Activated CD4-positive, CD25-positive, alpha-beta regulatory T cell treated with anti-CD3 and anti-CD28 coated beads, Interleukin-2, amount 50 U/mL, for 24 hours (primary cell): ENCODE measurements around the gene DSEL.

Source experiments
- ATAC-seq, 2 donors: fragments of 150-1000 bp; cut with Tn5 transposase; one replicate each; pipeline ENCODE4 v1.10.0; 2021; ENCODE audit warnings: mild to moderate bottlenecking in 1 of 2, moderate library complexity in 1 of 2

The DSEL gene

DNA sequence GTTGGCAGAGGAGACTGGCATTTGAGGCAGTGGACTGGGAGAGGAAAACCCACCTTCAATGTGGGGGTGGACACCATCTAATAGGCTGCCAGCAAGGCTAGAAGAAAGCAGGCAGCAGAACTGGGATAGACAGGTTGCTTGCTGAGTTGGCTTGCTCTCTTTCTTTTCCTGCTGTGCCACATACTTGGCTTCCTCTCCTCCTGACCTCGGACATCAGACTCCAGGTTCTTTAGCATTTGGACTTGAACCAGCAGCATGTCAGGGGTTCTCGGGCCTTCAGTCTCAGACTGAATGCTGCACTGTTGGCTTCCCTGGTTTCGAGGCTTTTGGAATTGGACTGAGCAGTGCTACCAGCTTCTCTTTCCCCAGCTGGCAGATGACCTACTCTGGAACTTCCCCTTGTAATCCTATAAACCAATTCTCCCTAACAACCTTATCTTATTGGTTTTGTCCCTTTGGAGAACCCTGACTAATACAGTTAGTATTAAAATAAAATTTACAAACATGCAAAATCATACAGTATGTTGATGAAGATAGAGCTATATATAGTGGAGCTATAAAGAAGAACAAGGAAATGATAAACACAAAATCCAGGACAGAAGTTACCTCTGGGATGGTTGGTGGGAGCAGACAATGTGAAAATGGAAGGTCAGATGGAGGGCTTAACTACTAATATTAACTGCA lies 15.9 kb downstream of the DSEL start:
- no peak for ATAC-seq

DNA sequence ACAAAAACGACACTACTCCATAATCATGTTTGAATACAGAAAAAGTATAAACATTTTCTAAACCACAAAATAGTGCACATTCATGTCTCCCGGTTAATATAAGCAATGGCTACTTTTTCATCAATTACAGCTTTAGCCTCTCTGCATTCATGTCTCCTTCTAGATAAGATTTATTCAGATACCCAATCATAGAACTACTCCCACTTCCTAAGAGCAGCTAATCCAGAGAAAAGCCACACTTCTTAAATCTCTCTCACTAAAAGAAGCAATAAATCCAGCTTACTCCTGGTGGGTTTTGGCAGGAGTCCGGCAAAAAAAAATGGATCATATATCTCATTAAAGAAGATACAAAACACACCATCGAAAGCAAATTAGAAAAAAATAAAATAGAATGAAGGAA lies 20.1 kb downstream of the DSEL start:
- ATAC-seq, result no peak

DNA sequence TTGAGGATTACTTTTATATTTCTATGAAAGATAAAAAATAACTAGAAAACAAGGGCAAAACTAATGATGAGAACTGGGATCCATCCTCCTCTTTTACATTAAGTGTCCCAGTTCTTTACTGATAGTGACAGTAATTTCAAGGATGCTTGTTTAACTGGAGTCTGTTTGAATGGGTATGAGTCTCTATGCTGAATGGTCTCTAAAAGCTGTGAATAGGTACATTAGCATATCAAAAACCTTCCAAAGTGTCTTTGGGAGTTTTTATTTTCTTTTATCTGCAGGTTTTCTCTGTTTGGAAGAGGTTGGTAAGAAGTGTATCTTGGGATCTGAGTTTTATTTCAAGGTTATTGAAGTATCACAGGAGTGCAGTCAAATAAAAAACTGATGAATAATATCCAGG lies 30.0 kb downstream of the DSEL start:
- no peak for ATAC-seq

DNA sequence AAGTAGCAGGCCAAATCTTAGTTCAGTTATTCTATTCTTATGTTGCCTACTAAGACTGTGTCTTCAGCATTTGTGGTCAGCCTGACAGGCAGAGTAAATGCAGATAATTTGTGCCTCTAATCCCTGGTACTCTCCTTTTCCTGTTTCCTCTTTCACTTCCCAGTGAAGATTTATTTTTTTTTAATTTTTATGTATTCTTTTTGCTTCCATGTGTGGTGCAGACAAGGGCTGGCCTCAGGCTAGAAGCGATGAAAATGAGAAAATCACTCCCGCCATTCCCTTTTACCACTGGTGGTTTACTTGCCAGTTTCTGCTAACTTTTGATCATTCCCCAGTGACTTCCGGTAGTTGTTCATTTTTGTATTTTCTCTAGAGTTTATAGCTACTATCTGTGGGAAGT lies 30.9 kb downstream of the DSEL start:
- no peak for ATAC-seq

DNA sequence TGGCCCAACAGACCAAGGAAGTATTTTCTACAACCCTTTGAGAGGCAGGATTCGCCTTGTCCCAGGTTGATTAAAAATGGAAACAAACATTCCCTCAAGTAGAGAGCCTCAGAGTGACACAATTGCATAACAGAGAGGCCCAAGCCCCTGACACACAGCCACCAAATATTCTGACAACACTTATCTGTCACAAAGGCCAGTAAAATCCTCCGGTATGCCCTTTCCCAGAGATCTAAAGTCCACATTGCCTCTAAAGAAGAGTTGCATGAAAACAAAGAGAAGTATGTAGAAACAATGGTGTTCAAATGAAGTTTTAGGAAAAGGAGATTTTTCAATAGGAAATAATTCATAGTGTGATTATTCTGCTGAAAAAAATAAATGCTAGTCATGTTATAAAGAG lies 32.1 kb downstream of the DSEL start:
- no peak for ATAC-seq

DNA sequence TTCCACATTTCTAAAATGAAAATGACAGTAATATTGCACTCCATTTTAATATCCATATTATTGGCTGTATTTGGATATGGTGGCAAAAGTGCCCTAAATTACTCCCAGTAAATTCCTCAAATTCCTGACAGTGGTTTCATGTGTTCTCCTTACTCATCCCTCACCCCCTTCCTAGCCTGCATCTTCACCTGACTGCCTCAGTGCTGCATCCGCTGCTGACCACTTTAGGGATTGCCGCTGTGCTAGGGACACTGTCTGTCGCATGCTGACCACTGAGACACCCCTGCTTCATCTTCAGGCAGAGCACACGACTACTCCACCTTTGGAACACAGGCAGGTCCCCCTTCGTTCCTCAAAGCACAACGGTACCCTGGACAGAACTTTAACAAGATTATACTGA lies 32.6 kb downstream of the DSEL start:
- no peak for ATAC-seq

DNA sequence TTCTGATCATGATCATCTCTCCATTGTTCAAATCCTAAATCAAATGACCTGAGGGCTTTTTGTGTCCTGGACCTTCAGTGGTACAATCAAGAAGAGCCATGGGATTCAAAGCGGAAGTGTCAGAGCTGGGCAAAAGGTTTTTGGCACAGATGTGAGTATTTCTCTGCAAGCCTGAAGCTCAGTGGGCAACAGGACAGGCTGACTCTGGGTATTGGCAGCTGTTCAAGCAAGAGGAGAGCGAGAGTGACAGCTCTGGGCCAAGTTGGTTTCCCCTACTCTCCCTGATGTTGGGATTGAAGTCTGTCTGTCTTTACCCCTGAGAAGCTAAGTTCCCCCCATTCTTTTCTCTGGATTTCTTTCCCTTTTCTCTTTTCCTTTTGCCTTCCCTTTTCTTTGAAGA lies 33.3 kb downstream of the DSEL start:
- no peak for ATAC-seq

DNA sequence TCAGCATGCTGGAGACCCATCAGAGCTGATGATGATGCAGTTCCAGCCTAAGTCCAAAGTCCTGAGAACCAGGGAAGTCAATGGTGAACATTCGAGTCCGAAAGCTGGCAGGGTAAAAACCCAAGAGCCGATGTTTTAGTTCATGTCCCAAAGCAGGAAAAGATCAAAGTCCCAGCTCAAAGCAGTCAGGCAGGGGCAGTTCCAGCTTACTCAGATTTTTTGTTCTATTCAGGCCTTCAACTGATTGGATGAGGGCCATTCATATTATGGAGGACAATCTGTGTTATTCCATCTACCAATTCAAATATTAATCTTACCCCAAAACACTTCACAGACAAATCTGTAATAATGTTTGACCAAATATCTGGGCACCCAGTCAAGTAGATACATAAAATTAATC lies 38.3 kb downstream of the DSEL start:
- ATAC-seq, result no peak

DNA sequence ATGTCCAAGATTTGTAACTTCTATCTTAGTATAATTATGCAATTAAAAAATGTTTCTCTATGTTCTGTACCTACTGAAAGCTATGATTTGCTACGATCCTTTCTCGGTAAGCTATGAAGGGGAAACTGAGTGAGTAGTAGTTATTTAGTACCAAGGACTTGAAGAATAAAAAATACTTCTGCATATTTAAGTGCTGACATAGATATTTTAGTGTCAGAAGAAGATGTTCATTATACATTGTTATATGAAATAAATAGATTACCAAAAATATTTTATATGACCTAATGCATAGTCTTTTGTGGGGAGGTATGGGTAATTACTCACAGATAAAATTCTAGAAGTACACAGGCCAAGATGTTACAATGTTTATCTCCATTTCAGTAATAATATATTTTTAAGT lies 39.0 kb downstream of the DSEL start:
- no peak for ATAC-seq

DNA sequence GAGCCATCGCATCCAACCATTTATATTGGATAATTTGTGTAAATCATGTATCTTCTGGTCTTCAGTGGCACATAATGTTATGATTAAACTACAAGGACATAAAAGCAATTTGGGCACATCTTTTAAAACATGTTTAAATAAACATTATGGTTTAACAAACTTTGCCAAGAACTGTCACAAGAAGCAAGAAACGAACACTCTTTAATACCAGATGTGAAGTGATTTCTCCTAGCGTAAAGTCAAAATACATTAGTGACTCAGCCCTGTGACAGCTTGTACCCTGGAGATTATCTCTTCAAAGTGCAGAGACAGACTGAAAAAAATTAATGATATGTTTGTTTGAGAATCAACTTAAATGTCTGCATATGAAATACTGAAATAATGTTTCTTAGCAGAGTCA lies 39.9 kb downstream of the DSEL start:
- no peak for ATAC-seq

DNA sequence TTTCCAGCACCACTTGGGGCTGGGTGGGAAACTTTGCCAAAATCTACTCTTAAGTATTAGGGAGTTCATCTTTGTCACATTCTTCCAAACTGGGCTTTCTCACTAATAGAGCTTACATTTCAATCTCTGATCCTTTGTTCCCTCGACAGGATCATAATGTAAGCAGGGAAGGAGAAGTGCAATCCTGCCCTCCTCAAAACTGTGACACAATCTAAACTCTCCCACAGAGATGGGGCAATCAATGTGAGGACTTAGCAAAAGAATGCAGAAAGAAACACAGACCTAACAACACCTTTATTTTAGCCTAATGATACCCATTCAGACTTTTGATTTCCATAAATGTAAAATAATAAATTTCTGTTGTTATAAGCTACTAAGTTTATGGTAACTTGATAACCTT lies 40.8 kb downstream of the DSEL start:
- no peak for ATAC-seq

DNA sequence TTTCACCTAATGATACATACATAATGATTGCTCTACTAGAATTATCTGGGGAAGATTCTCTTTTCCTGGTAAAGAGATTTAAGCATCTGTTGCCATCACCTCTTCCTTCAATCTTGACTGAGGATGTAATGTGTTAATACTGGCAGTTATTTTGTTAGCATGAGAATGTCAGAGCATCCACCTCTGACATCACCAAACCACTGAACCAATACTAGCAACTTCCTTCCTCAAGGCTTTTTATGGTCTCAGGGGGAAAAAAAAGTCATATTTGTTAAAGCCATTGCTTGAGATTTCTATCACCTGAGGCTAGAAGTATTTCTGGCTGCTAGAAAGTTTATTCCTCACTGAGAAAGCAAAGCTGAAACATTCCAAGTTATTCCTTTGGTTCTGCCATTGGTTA lies 48.5 kb downstream of the DSEL start:
- ATAC-seq, result no peak

DNA sequence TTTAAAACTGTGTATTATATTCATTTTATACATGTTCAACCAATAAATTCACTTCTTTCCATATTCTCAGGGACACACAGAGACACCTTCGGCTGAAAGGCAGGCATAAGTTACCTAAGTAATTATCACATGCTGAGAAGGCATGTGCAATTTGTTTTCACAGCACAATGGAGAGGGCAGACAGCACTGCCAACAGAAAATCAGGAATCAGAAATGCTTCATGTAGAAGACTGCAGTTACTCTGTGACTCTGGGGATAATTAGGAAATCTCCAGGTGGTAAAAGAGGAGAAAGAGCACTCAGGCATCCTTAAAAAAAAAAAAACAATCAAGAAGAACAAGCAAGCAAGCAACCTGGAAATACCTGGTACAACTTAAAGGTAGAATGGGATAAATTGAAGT lies 49.3 kb downstream of the DSEL start:
- ATAC-seq, result no peak

DNA sequence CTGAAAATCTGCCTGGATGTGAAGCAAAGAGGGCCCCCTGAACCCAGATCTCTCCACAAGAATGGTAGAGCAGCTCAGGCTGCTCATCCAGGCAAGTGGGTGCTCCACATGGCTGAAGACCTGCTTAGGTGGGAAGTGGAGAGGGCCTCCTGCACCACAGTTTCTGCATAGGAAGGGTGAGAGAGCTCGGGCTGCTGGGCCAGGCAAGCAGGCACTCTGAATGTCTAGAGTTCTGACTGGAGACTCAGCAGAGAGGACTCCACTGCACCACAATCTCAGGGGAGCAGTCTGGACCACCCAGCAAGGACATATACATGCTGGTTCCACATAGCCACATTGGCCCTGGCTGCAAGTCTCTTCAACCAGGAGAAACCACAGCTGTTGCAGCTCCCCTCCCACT lies 52.0 kb downstream of the DSEL start:
- ATAC-seq, result no peak

DNA sequence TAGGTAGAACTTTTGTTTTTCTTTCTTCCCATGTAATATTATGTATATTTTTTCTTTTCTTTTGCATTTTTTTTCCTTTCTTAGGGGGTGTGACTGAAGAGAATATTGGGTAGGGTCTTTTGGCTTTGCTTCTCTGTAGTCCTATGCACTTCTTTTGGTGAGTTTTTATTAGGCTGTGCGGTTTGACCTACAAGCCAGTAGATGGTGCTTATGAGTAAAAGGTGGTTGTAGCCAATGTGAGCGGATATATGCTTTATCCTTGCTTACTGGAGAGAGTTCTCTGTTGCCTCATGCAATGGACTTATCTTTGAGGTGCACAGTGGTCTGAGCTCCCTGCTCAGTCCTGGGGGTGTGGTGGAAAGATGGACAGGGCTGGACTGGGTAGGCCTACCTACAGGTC lies 52.7 kb downstream of the DSEL start:
- no peak for ATAC-seq

DNA sequence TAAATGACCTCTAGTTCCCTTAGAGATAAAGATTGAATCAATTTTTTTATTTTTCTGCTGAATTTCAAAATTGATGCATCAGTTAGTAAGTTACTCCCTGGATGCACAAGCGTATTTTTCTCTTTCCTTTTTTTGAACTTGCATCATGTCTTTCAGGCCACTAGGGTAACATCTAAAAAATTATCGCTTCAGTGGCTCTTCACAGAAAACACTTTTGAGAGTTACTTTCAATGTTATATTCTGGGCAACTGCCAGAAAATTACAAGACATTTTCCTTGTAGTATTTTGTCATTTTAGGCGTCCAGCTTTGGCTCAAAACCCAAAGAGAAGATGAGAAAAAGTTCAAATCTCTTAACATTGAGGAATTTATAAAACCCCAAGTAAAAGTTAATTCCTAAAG lies 59.8 kb downstream of the DSEL start:
- ATAC-seq, result no peak
